ENCODE measurements around the gene LRRC10.

GRCh38 chr12:69583203-69583602 is 27.5 kb downstream of the LRRC10 start:
- TF ChIP-seq, protein P1, sequence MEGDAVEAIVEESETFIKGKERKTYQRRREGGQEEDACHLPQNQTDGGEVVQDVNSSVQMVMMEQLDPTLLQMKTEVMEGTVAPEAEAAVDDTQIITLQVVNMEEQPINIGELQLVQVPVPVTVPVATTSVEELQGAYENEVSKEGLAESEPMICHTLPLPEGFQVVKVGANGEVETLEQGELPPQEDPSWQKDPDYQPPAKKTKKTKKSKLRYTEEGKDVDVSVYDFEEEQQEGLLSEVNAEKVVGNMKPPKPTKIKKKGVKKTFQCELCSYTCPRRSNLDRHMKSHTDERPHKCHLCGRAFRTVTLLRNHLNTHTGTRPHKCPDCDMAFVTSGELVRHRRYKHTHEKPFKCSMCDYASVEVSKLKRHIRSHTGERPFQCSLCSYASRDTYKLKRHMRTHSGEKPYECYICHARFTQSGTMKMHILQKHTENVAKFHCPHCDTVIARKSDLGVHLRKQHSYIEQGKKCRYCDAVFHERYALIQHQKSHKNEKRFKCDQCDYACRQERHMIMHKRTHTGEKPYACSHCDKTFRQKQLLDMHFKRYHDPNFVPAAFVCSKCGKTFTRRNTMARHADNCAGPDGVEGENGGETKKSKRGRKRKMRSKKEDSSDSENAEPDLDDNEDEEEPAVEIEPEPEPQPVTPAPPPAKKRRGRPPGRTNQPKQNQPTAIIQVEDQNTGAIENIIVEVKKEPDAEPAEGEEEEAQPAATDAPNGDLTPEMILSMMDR (IDR thresholded peaks at IDR 0.05; ENCODE audit: low read length), result no peak
- no peak for TF ChIP-seq EZH2 (IDR thresholded peaks at IDR 0.05; ENCODE audit: borderline replicate concordance, low read length)

Data from OCI-LY1 (cell line).